Immature natural killer cell (primary cell): Measurements from ENCODE around the gene LMX1B. TPM values are rescaled to one million over a fixed set of nuclear protein-coding genes. Genes with fewer than 3 reads are reported as not detected.

ENCODE experiments used
- DNase-seq, 3 donors: peaks; one replicate each; pipeline ENCODE4 v3.0.0; 2022; ENCODE audit warnings: mixed read lengths in 1 of 3
- H3K27ac Mint-ChIP-seq, 6 donors: one replicate each; pipeline ENCODE4 v1.8.0; 2020; ENCODE audit warnings: mixed read lengths in 6 of 6, mild to moderate bottlenecking in 5 of 6, inconsistent platforms in 4 of 6, moderate library complexity in 3 of 6
- H3K27me3 Mint-ChIP-seq, 3 donors: one replicate each; pipeline ENCODE4 v1.8.0; 2020 to 2021; ENCODE audit warnings: low read depth in 3 of 3, mild to moderate bottlenecking in 3 of 3, mixed read lengths in 3 of 3, moderate library complexity in 3 of 3, inconsistent platforms in 1 of 3
- H3K36me3 Mint-ChIP-seq, 3 donors: one replicate each; pipeline ENCODE4 v1.8.0; 2020; ENCODE audit warnings: mixed read lengths in 3 of 3, inconsistent platforms in 2 of 3, mild to moderate bottlenecking in 2 of 3
- H3K4me1 Mint-ChIP-seq, 2 donors: one replicate each; pipeline ENCODE4 v1.8.0; 2020; ENCODE audit warnings: inconsistent platforms in 2 of 2, mild to moderate bottlenecking in 2 of 2, mixed read lengths in 2 of 2, moderate library complexity in 1 of 2
- H3K4me3 Mint-ChIP-seq, 5 donors: one replicate each; pipeline ENCODE4 v1.8.0; 2020; ENCODE audit warnings: mild to moderate bottlenecking in 5 of 5, mixed read lengths in 5 of 5, inconsistent platforms in 3 of 5, moderate library complexity in 3 of 5
- H3K9me3 Mint-ChIP-seq, 6 donors: one replicate each; pipeline ENCODE4 v1.8.0; 2020; ENCODE audit warnings: mild to moderate bottlenecking in 6 of 6, mixed read lengths in 6 of 6, inconsistent platforms in 4 of 6, moderate library complexity in 3 of 6
- polyA plus RNA-seq, 3 donors: library from polyadenylated mRNA; unstranded; fragments of 300-500 nt; fragmentation: Illumina TruSeq; gene quantifications; one replicate each; pipeline ENCODE4 v1.2.3, GENCODE V29; 2021

LMX1B gene
- polyA plus RNA-seq, 3 donors from 2014 or later: not detected

- Mint-ChIP-seq H3K4me3 (peak overlapping the region; percentile 67 to 79 (median 74)), H3K36me3 (no peaks in the 10 kb centered on the region), H3K9me3 (peaks cover 0 to 4% (median 0%) of the 10 kb centered on the region in 6 donors), H3K4me1 (peaks cover 43 to 49% of the 10 kb centered on the region in 2 donors), H3K27ac (peak overlapping the region; percentile 87 to 99 (median 91)), H3K27me3 (peaks cover 14 to 35% (median 23%) of the 10 kb centered on the region in 3 donors)
- DNase-seq: peak; percentile 97 to 98 (median 98)
Observed at GRCh38 chr9:126636983-126637798, 23.5 kb downstream of the LMX1B start.

- peaks cover 43 to 49% of the 10 kb centered on the region in 2 donors for H3K4me1 Mint-ChIP-seq
- H3K36me3 Mint-ChIP-seq: no peaks in the 10 kb centered on the region
- H3K27ac Mint-ChIP-seq: peak overlapping the region in 5 of 6 donors; percentile 85 to 93 (median 88)
- DNase-seq: no peak
- H3K9me3 Mint-ChIP-seq: peaks cover 0 to 4% (median 0%) of the 10 kb centered on the region in 6 donors
- peaks cover 18 to 34% (median 24%) of the 10 kb centered on the region in 3 donors for H3K27me3 Mint-ChIP-seq
- peak overlapping the region; percentile 64 to 79 (median 73) for H3K4me3 Mint-ChIP-seq
Observed at GRCh38 chr9:126638571-126639132, 24.9 kb downstream of the LMX1B start.

- H3K27ac Mint-ChIP-seq: peak overlapping the region in 3 of 6 donors; percentile 25 to 73 (median 56)
- peaks cover 41 to 47% of the 10 kb centered on the region in 2 donors for H3K4me1 Mint-ChIP-seq
- no peaks in the 10 kb centered on the region for H3K36me3 Mint-ChIP-seq
- H3K27me3 Mint-ChIP-seq: peaks cover 18 to 38% (median 21%) of the 10 kb centered on the region in 3 donors
- H3K4me3 Mint-ChIP-seq: peak overlapping the region in 1 of 5 donors; percentile 33
- DNase-seq: no peak
- peaks cover 0 to 4% (median 0%) of the 10 kb centered on the region in 6 donors for H3K9me3 Mint-ChIP-seq
Observed at GRCh38 chr9:126639318-126640000, 25.7 kb downstream of the LMX1B start.

- Mint-ChIP-seq H3K9me3 (peaks cover 0 to 4% (median 0%) of the 10 kb centered on the region in 6 donors), H3K36me3 (no peaks in the 10 kb centered on the region), H3K27ac (peak overlapping the region in 2 of 6 donors; percentile 41 to 69), H3K27me3 (peaks cover 18 to 34% (median 20%) of the 10 kb centered on the region in 3 donors), H3K4me3 (no peak overlapping the region), H3K4me1 (peaks cover 27 to 29% of the 10 kb centered on the region in 2 donors)
- DNase-seq: no peak
Observed at GRCh38 chr9:126641118-126641851, 27.6 kb downstream of the LMX1B start.

GRCh38 chr9:126642010-126642744 lies 28.4 kb downstream of the LMX1B start:
- peaks cover 15 to 29% (median 17%) of the 10 kb centered on the region in 3 donors for H3K27me3 Mint-ChIP-seq
- H3K4me1 Mint-ChIP-seq: peaks cover 18 to 20% of the 10 kb centered on the region in 2 donors
- DNase-seq: no peak
- no peaks in the 10 kb centered on the region for H3K36me3 Mint-ChIP-seq
- H3K4me3 Mint-ChIP-seq: no peak overlapping the region
- peak overlapping the region in 2 of 6 donors; percentile 41 to 69 for H3K27ac Mint-ChIP-seq
- peaks cover 0 to 4% (median 0%) of the 10 kb centered on the region in 6 donors for H3K9me3 Mint-ChIP-seq

- Mint-ChIP-seq H3K27me3 (peaks cover 10 to 24% (median 12%) of the 10 kb centered on the region in 3 donors), H3K27ac (no peak overlapping the region), H3K9me3 (no peaks in the 10 kb centered on the region), H3K4me3 (no peak overlapping the region), H3K4me1 (peaks cover 11 to 14% of the 10 kb centered on the region in 2 donors), H3K36me3 (no peaks in the 10 kb centered on the region)
- no peak for DNase-seq
Observed at GRCh38 chr9:126642839-126643238, 29.1 kb downstream of the LMX1B start.

GRCh38 chr9:126643945-126644527 lies 30.3 kb downstream of the LMX1B start:
- Mint-ChIP-seq H3K36me3 (no peaks in the 10 kb centered on the region), H3K27me3 (peaks cover 10 to 27% (median 13%) of the 10 kb centered on the region in 3 donors), H3K9me3 (no peaks in the 10 kb centered on the region), H3K4me3 (no peak overlapping the region), H3K4me1 (peaks cover 3 to 6% of the 10 kb centered on the region in 2 donors), H3K27ac (no peak overlapping the region)
- DNase-seq: no peak

GRCh38 chr9:126646162-126646561 lies 32.4 kb downstream of the LMX1B start:
- Mint-ChIP-seq H3K4me3 (no peak overlapping the region), H3K4me1 (no peaks in the 10 kb centered on the region), H3K36me3 (no peaks in the 10 kb centered on the region), H3K27ac (peak overlapping the region in 1 of 6 donors; percentile 54), H3K9me3 (no peaks in the 10 kb centered on the region), H3K27me3 (peaks cover 10 to 37% (median 20%) of the 10 kb centered on the region in 3 donors)
- DNase-seq: no peak

GRCh38 chr9:126647585-126648411 lies 34.1 kb downstream of the LMX1B start:
- no peak overlapping the region for H3K27ac Mint-ChIP-seq
- peaks cover 10 to 26% (median 20%) of the 10 kb centered on the region in 3 donors for H3K27me3 Mint-ChIP-seq
- H3K9me3 Mint-ChIP-seq: no peaks in the 10 kb centered on the region
- H3K4me3 Mint-ChIP-seq: no peak overlapping the region
- H3K4me1 Mint-ChIP-seq: no peaks in the 10 kb centered on the region
- H3K36me3 Mint-ChIP-seq: no peaks in the 10 kb centered on the region
- no peak for DNase-seq

- peaks cover 7 to 25% (median 20%) of the 10 kb centered on the region in 3 donors for H3K27me3 Mint-ChIP-seq
- H3K4me1 Mint-ChIP-seq: no peaks in the 10 kb centered on the region
- DNase-seq: no peak
- no peaks in the 10 kb centered on the region for H3K9me3 Mint-ChIP-seq
- H3K4me3 Mint-ChIP-seq: no peak overlapping the region
- H3K36me3 Mint-ChIP-seq: no peaks in the 10 kb centered on the region
- no peak overlapping the region for H3K27ac Mint-ChIP-seq
Observed at GRCh38 chr9:126649477-126649876, 35.7 kb downstream of the LMX1B start.

- H3K9me3 Mint-ChIP-seq: no peaks in the 10 kb centered on the region
- no peak overlapping the region for H3K4me3 Mint-ChIP-seq
- no peak for DNase-seq
- H3K4me1 Mint-ChIP-seq: no peaks in the 10 kb centered on the region
- no peaks in the 10 kb centered on the region for H3K36me3 Mint-ChIP-seq
- peaks cover 7 to 25% (median 18%) of the 10 kb centered on the region in 3 donors for H3K27me3 Mint-ChIP-seq
- no peak overlapping the region for H3K27ac Mint-ChIP-seq
Observed at GRCh38 chr9:126650404-126651341, 36.9 kb downstream of the LMX1B start.
